A549 (cell line): ENCODE data around the gene FLNB. TPM values are rescaled to one million over a fixed set of nuclear protein-coding genes. Genes with fewer than 3 reads are reported as not detected.

ENCODE experiments used
- ATAC-seq, 2 experiments: fragments of 200-7000 bp in 1 of 2; fragments of >200 bp in 1 of 2; cut with Nextera tagmentation in 1 of 2; cut with Tn5 transposase in 1 of 2; 3 replicates each; pipeline versions ENCODE4 v1.8.0 to v1.9.1; 2018 to 2020; ENCODE audit warnings: mild to moderate bottlenecking in 1 of 2, moderate library complexity in 1 of 2
- CTCF ChIA-PET: fragments of 300-600 bp; sonication (Branson Sonifier 250); formaldehyde crosslinking; extraction: SDS; loops from one replicate; lab custom pipeline; 2021; ENCODE audit warnings: antibody characterized with exemption, inconsistent platforms; lab: Yijun Ruan, JAX
- POLR2A ChIA-PET: fragments of 350-600 bp; formaldehyde crosslinking; extraction: SDS; loops from one replicate; lab custom pipeline; 2021; ENCODE audit warnings: antibody characterized with exemption, inconsistent platforms; lab: Yijun Ruan, JAX
- DNase-seq, 2 experiments: peaks; one replicate each; pipeline versions ENCODE4 v3.0.0 to v3.0.0-alpha.2; 2011 to 2016; ENCODE audit warnings: low read depth in 1 of 2, low spot score in 1 of 2
- FAIRE-seq: peaks from 2 replicates; lab custom pipeline; 2011; peaks lifted over from hg19 to GRCh38; lab: Jason Lieb, UNC
- H3K27ac ChIP-seq, 2 experiments: fragments of >200 bp; sonication (Bioruptor Twin); formaldehyde crosslinking; 3 replicates each; pipeline ENCODE4 v1.5.1; 2016 to 2017
- H3K4me1 ChIP-seq: fragments of >200 bp; sonication (Bioruptor Twin); formaldehyde crosslinking; 3 replicates; pipeline ENCODE4 v1.6.1; 2016
- H3K4me2 ChIP-seq: fragments of >200 bp; sonication (Bioruptor Twin); formaldehyde crosslinking; 3 replicates; pipeline ENCODE4 v1.6.1; 2016
- H3K4me3 ChIP-seq: fragments of >200 bp; sonication (Bioruptor Twin); formaldehyde crosslinking; 3 replicates; pipeline ENCODE4 v1.5.1; 2016
- H3K9me3 ChIP-seq: fragments of >200 bp; sonication (Bioruptor Twin); formaldehyde crosslinking; 3 replicates; pipeline ENCODE4 v1.6.1; 2016
- CEBPB ChIP-seq, 2 experiments: fragments of >200 bp in 1 of 2; sonication (Bioruptor Twin) in 1 of 2; formaldehyde crosslinking in 1 of 2; IDR thresholded peaks; 2 replicates each; pipeline ENCODE4 v1.6.1; 2012 to 2016
- CTCF ChIP-seq: fragments of >200 bp; sonication (Bioruptor Twin); formaldehyde crosslinking; IDR thresholded peaks from 3 replicates; pipeline ENCODE4 v1.5.1; 2016
- EHMT2 ChIP-seq: fragments of 200-600 bp; sonication (generic); IDR thresholded peaks from 2 replicates; pipeline ENCODE4 v1.6.1; 2016; ENCODE audit warnings: antibody characterized with exemption, low read depth, mild to moderate bottlenecking, moderate library complexity
- ELK1 ChIP-seq: fragments of 150-350 bp; IDR thresholded peaks from 2 replicates; pipeline ENCODE4 v1.6.1; 2014; ENCODE audit warnings: low read depth, mild to moderate bottlenecking, low read length
- ESRRA ChIP-seq: fragments of 150-350 bp; IDR thresholded peaks from 2 replicates; pipeline ENCODE4 v1.6.1; 2014; ENCODE audit warnings: mild to moderate bottlenecking, low read length, borderline replicate concordance
- GATA3 ChIP-seq: IDR thresholded peaks from 2 replicates; pipeline ENCODE4 v1.6.1; 2012; ENCODE audit warnings: borderline replicate concordance
- HOXA7 ChIP-seq: fragments of 250-450 bp; sonication (Bioruptor Pico); IDR thresholded peaks from 2 replicates; pipeline ENCODE4 v1.5.0; 2020; ENCODE audit warnings: mild to moderate bottlenecking, moderate library complexity
- MAFK ChIP-seq: fragments of 450-650 bp; IDR thresholded peaks from 2 replicates; pipeline ENCODE4 v1.6.1; 2014; ENCODE audit not compliant: partially characterized antibody
- MAX ChIP-seq: IDR thresholded peaks from 2 replicates; pipeline ENCODE4 v1.6.1; 2012
- MYC ChIP-seq: IDR thresholded peaks from 2 replicates; pipeline ENCODE4 v1.6.1; 2012; ENCODE audit warnings: mild to moderate bottlenecking, inconsistent platforms, low read length, improper control_type of control experiment, borderline replicate concordance
- REST ChIP-seq: fragments of 200-600 bp; sonication (generic); IDR thresholded peaks from 2 replicates; pipeline ENCODE4 v1.6.1; 2016; ENCODE audit warnings: antibody characterized with exemption, mild to moderate bottlenecking, moderate library complexity
- SREBF2 ChIP-seq: fragments of 450-650 bp; IDR thresholded peaks from 2 replicates; pipeline ENCODE4 v1.6.1; 2014; ENCODE audit warnings: mild to moderate bottlenecking, moderate library complexity
- TFCP2L1 ChIP-seq: fragments of 250-450 bp; sonication (Bioruptor Pico); IDR thresholded peaks from 2 replicates; pipeline ENCODE4 v1.5.0; 2021; ENCODE audit warnings: mild to moderate bottlenecking
- WGBS: methylation state at CpG from one replicate; pipeline ENCODE4 v1.1.6; 2017; ENCODE audit errors: missing lambda C conversion rate; 5-methylcytosine and 5-hydroxymethylcytosine counted together
- polyA plus RNA-seq, 4 experiments: library from polyadenylated mRNA; depleted of rRNA in 3 of 4; stranded (reverse); fragments of >200 nt; fragmentation: RNase III in 1 of 4; extraction: RNeasy Plus Mini Kit Qiagen cat#74134 plus additional on column Dnase treatment in 1 of 4; gene quantifications; 2 replicates in 3 of 4; 3 replicates in 1 of 4; pipeline ENCODE4 v1.2.3, GENCODE V29; 2011 to 2017

Gene FLNB
- polyA plus RNA-seq, 2 of the 4 experiments (the other 2 are of a cell fraction) = 235 to 439 TPM

- H3K9me3 ChIP-seq = no peaks in the 10 kb centered on the region
- H3K27ac ChIP-seq = peak overlapping the region; percentile 71 to 98
- 21% methylated on average over 8 of the region's 9 CpGs for WGBS
- ATAC-seq (peak; percentile 54 to 81; a peak in 4 of 6 replicates), FAIRE-seq (no peak), DNase-seq (peak in 1 of 2 experiments; percentile 72)
- H3K4me2 ChIP-seq = peak overlapping the region; percentile 59
- POLR2A ChIA-PET = interaction anchor here (1.0 kb wide), 1 partner anchor 15 kb away, joined by 3 read pairs; no protein-coding TSS in a partner anchor
- TF ChIP-seq EHMT2 (no peak), CEBPB (IDR thresholded peaks at IDR 0.05) (0 out of 4 replicates have a peak, but pooled peaks of 1 of the 2 experiments have one; percentile 32), GATA3 (peak; percentile 32; the same call in 1 of the 2 replicates)
- peaks cover 42% of the 10 kb centered on the region for H3K4me1 ChIP-seq
- no peak overlapping the region for H3K4me3 ChIP-seq
- CTCF ChIA-PET = interaction anchor here (0.9 to 1.0 kb wide), 2 partner anchors 14 to 30 kb away, joined by 3 read pairs; no protein-coding TSS in a partner anchor
These were observed 15.6 kb upstream of the FLNB start for GRCh38 chr3:57992452-57993213.

GRCh38 chr3:57998366-57999283, 9.6 kb upstream of the FLNB start:
- Histone ChIP-seq H3K4me1 (peaks cover 39% of the 10 kb centered on the region), H3K4me3 (no peak overlapping the region), H3K27ac (peak overlapping the region; percentile 79 to 86), H3K4me2 (peak overlapping the region; percentile 64), H3K9me3 (no peaks in the 10 kb centered on the region)
- no peak for DNase-seq
- no peak for TF ChIP-seq ELK1
- peak; percentile 70 for TF ChIP-seq REST
- peak; percentile 93 for TF ChIP-seq MAFK
- TF ChIP-seq CEBPB (IDR thresholded peaks at IDR 0.05) = no peak
- TF ChIP-seq CTCF = no peak
- TF ChIP-seq SREBF2 = no peak
- 0 out of 2 replicates have a peak, but pooled peaks have one; percentile 31 for TF ChIP-seq ESRRA
- TF ChIP-seq TFCP2L1 = no peak
- TF ChIP-seq MAX = no peak; the same call in 1 of the 2 replicates
- no peak for TF ChIP-seq MYC
- no peak for TF ChIP-seq HOXA7 (CRISPR knock-in tag)
- ATAC-seq = peak; percentile 69 to 72
- ChIA-PET CTCF (interaction anchor here (0.6 to 1.9 kb wide), 7 partner anchors 10 to 225 kb away, joined by 3 to 8 read pairs (median 5); no protein-coding TSS in a partner anchor), POLR2A (interaction anchor here (0.9 kb wide), 1 partner anchor 29 kb away, joined by 3 read pairs; no protein-coding TSS in a partner anchor)
- FAIRE-seq = no peak
- 27% methylated on average over 10 of the region's 10 CpGs for WGBS
